B cell (primary cell): ENCODE results near the gene ALAS2. TPM values are rescaled to one million over a fixed set of nuclear protein-coding genes. Genes with fewer than 3 reads are reported as not detected.

ENCODE experiments used
- ATAC-seq: fragments of 200-7000 bp; cut with Tn5 transposase; one replicate; pipeline ENCODE4 v1.10.0; 2021; ENCODE audit warnings: low read depth, mild to moderate bottlenecking, moderate number of reproducible peaks, moderate library complexity
- CTCF ChIA-PET: fragments of 350-600 bp; sonication (Branson Sonifier 250); formaldehyde crosslinking; loops from one replicate; lab custom pipeline; 2021; ENCODE audit warnings: antibody characterized with exemption, inconsistent platforms; lab: Charles Lee
- POLR2A ChIA-PET: fragments of 350-600 bp; sonication (Branson Sonifier 250); formaldehyde crosslinking; loops from one replicate; lab custom pipeline; 2021; ENCODE audit warnings: antibody characterized with exemption; lab: Charles Lee
- DNase-seq: peaks from one replicate; pipeline ENCODE4 v3.0.0; 2013
- H2AFZ ChIP-seq: 2 replicates; pipeline ENCODE4 v1.6.1; 2012; ENCODE audit warnings: mild to moderate bottlenecking, low read depth, low read length; ENCODE audit not compliant: insufficient read depth, poor library complexity, severe bottlenecking
- H3K27ac ChIP-seq, 2 donors: 1 replicate in 1 of 2; 2 replicates in 1 of 2; pipeline ENCODE4 v1.5.1; 2012 to 2013; ENCODE audit warnings: low read length in 2 of 2, mild to moderate bottlenecking in 2 of 2, moderate library complexity in 1 of 2
- H3K27me3 ChIP-seq, 4 experiments: fragments of 200-600 bp in 1 of 4; sonication (generic) in 1 of 4; replicated peaks in 1 of 4; 1 replicate in 2 of 4; 2 replicates in 2 of 4; pipeline versions ENCODE4 v1.6.1 to v1.7.0; 2013 to 2016; ENCODE audit warnings: low read length in 3 of 4, mild to moderate bottlenecking in 2 of 4, mixed read lengths in 1 of 4, moderate library complexity in 1 of 4; ENCODE audit not compliant: insufficient read depth in 4 of 4, control insufficient read depth in 3 of 4; ENCODE audit errors: control extremely low read depth in 1 of 4
- H3K36me3 ChIP-seq, 2 experiments: replicated peaks in 1 of 2; 1 replicate in 1 of 2; 2 replicates in 1 of 2; pipeline versions ENCODE4 v1.6.1 to v1.7.1; 2013; ENCODE audit warnings: low read length in 1 of 2; ENCODE audit not compliant: insufficient read depth in 2 of 2, control insufficient read depth in 1 of 2; ENCODE audit errors: control extremely low read depth in 1 of 2, extremely low read depth in 1 of 2
- H3K4me1 ChIP-seq, 2 donors: fragments of 200-600 bp in 1 of 2; sonication (generic) in 1 of 2; 1 replicate in 1 of 2; 2 replicates in 1 of 2; pipeline versions ENCODE4 v1.5.1 to v1.6.1; 2013 to 2017; ENCODE audit warnings: low read length in 2 of 2; ENCODE audit not compliant: control insufficient read depth in 2 of 2, insufficient read depth in 2 of 2
- H3K4me2 ChIP-seq: replicated peaks from 2 replicates; pipeline ENCODE3; 2012; ENCODE audit warnings: mild to moderate bottlenecking, low read depth, low read length; ENCODE audit not compliant: poor library complexity, severe bottlenecking
- H3K4me3 ChIP-seq, 5 experiments: fragments of 200-600 bp in 1 of 5; sonication (generic) in 1 of 5; 1 replicate in 3 of 5; 2 replicates in 2 of 5; pipeline versions ENCODE4 v1.5.1 to v1.7.0; 2011 to 2016; ENCODE audit warnings: low read length in 4 of 5, mild to moderate bottlenecking in 4 of 5, low read depth in 2 of 5, control low read depth in 1 of 5, moderate library complexity in 1 of 5; ENCODE audit not compliant: insufficient read depth in 1 of 5; ENCODE audit errors: control extremely low read depth in 1 of 5, extremely low read depth in 1 of 5
- H3K79me2 ChIP-seq: fragments of 200-600 bp; sonication (generic); one replicate; pipeline ENCODE4 v1.6.0; 2016; ENCODE audit warnings: low read length; ENCODE audit not compliant: control insufficient read depth, insufficient read depth
- H3K9ac ChIP-seq: fragments of 200-600 bp; sonication (generic); 2 replicates; pipeline ENCODE4 v1.6.1; 2017; ENCODE audit warnings: mild to moderate bottlenecking, low read length, moderate library complexity
- H3K9me3 ChIP-seq, 3 donors: one replicate each; pipeline versions ENCODE4 v1.6.1 to v1.7.1; 2013; ENCODE audit warnings: low read length in 2 of 3; ENCODE audit not compliant: control insufficient read depth in 2 of 3, insufficient read depth in 1 of 3; ENCODE audit errors: control extremely low read depth in 1 of 3
- H4K20me1 ChIP-seq: 2 replicates; pipeline ENCODE4 v1.6.0; 2012; ENCODE audit warnings: mild to moderate bottlenecking, low read length; ENCODE audit not compliant: insufficient read depth, control insufficient read depth, poor library complexity, severe bottlenecking
- H3K27ac Mint-ChIP-seq: one replicate; pipeline ENCODE4 v1.8.0; 2021; ENCODE audit warnings: mixed read lengths
- H3K27me3 Mint-ChIP-seq: one replicate; pipeline ENCODE4 v1.8.0; 2021; ENCODE audit warnings: mixed read lengths
- H3K4me1 Mint-ChIP-seq: one replicate; pipeline ENCODE4 v1.8.0; 2021; ENCODE audit warnings: mixed read lengths
- H3K4me3 Mint-ChIP-seq: one replicate; pipeline ENCODE4 v1.8.0; 2021; ENCODE audit warnings: mixed read lengths
- H3K9me3 Mint-ChIP-seq: one replicate; pipeline ENCODE4 v1.8.0; 2022; ENCODE audit warnings: mixed read lengths; ENCODE audit not compliant: insufficient read depth
- CTCF ChIP-seq: fragments of 200-600 bp; IDR thresholded peaks from one replicate; pipeline ENCODE4 v1.8.0; 2022; ENCODE audit warnings: antibody characterized with exemption, mild to moderate bottlenecking
- EZH2 ChIP-seq: IDR thresholded peaks from 2 replicates; pipeline ENCODE4 v1.6.1; 2012; ENCODE audit warnings: borderline replicate concordance, low read depth, mild to moderate bottlenecking, moderate library complexity, low read length; ENCODE audit not compliant: insufficient read depth, poor library complexity, severe bottlenecking
- WGBS: methylation state at CpG from one replicate; pipeline ENCODE4 v1.1.5; 2013; ENCODE audit warnings: missing lambda C conversion rate; ENCODE audit not compliant: insufficient coverage; 5-methylcytosine and 5-hydroxymethylcytosine counted together
- intact Hi-C: fragments of 100-400 bp; cut with micrococcal nuclease; formaldehyde crosslinking; loops from one replicate; pipeline ENCODE4 v1.10.0; 2022
- polyA plus RNA-seq: library from polyadenylated mRNA; depleted of rRNA; stranded (reverse); fragments of >200 nt; gene quantifications from 2 replicates; pipeline ENCODE4 v1.2.3, GENCODE V29; 2012
- total RNA-seq, 2 donors: library from RNA; stranded (reverse); fragments of 120-200 nt in 1 of 2; gene quantifications; 1 replicate in 1 of 2; 2 replicates in 1 of 2; pipeline versions ENCODE4 v1.2.3 to v1.2.4, GENCODE V29; 2013 to 2022

Gene ALAS2
- total and polyA plus RNA-seq, 2 donors (not counting 1 experiment from before 2014, with no cell fraction given) = 0.94 TPM; not detected in 1

GRCh38 chrX:55008571-55009358 lies 22.0 kb downstream of the ALAS2 start:
- TF ChIP-seq EZH2 = no peak
- no peaks in the 10 kb centered on the region for H3K4me1 ChIP-seq
- intact Hi-C loops = no loop called here
- 57% methylated on average over 1 of the region's 9 CpGs for WGBS
- ChIA-PET CTCF (interaction anchor here (0.7 to 1.0 kb wide), 2 partner anchors 9 to 448 kb away, joined by 3 read pairs; partner anchors contain the start of gene APEX2), POLR2A (interaction anchor here (1.1 kb wide), 1 partner anchor 9 kb away, joined by 3 read pairs; the partner anchor contains the start of gene APEX2)
- no peak overlapping the region for H3K27ac ChIP-seq
- H4K20me1 ChIP-seq = no peaks in the 10 kb centered on the region
- Mint-ChIP-seq H3K27me3 (no peaks in the 10 kb centered on the region), H3K4me3 (no peak overlapping the region), H3K27ac (no peak overlapping the region), H3K4me1 (no peaks in the 10 kb centered on the region), H3K9me3 (no peaks in the 10 kb centered on the region)
- peaks cover 0 to 20% of the 10 kb centered on the region in 2 experiments for H3K36me3 ChIP-seq
- no peaks in the 10 kb centered on the region for H3K27me3 ChIP-seq
- DNase-seq (no peak), ATAC-seq (no peak)
- no peak overlapping the region for H2AFZ ChIP-seq
- H3K9ac ChIP-seq = no peak overlapping the region
- no peaks in the 10 kb centered on the region for H3K79me2 ChIP-seq
- no peaks in the 10 kb centered on the region for H3K9me3 ChIP-seq
- H3K4me2 ChIP-seq = no peak overlapping the region
- no peak overlapping the region for H3K4me3 ChIP-seq

GRCh38 chrX:55007656-55008055 lies 23.1 kb downstream of the ALAS2 start:
- TF ChIP-seq EZH2 (no peak), CTCF (no peak)
- intact Hi-C loops = no loop called here
- Mint-ChIP-seq H3K9me3 (no peaks in the 10 kb centered on the region), H3K27ac (no peak overlapping the region), H3K4me1 (no peaks in the 10 kb centered on the region), H3K4me3 (no peak overlapping the region), H3K27me3 (no peaks in the 10 kb centered on the region)
- Histone ChIP-seq H4K20me1 (no peaks in the 10 kb centered on the region), H3K36me3 (peaks cover 0 to 25% of the 10 kb centered on the region in 2 experiments), H3K79me2 (no peaks in the 10 kb centered on the region), H3K4me2 (no peak overlapping the region), H3K9me3 (no peaks in the 10 kb centered on the region), H3K4me1 (no peaks in the 10 kb centered on the region), H3K27me3 (no peaks in the 10 kb centered on the region), H3K4me3 (no peak overlapping the region), H2AFZ (no peak overlapping the region), H3K9ac (no peak overlapping the region), H3K27ac (no peak overlapping the region)
- DNase-seq = no peak
- ChIA-PET CTCF (interaction anchor here (0.7 kb wide), 1 partner anchor 447 kb away, joined by 3 read pairs; no protein-coding TSS in a partner anchor), POLR2A (no interaction called here)
- WGBS = 100% methylated on average over 1 of the region's 6 CpGs
- ATAC-seq = no peak
